GM12878 (cell line): ENCODE measurements around the gene TMC5. TPM values are rescaled to one million over a fixed set of nuclear protein-coding genes. Genes with fewer than 3 reads are reported as not detected.

Source experiments
- ATAC-seq: fragments of 200-7000 bp; cut with Tn5 transposase; 3 replicates; pipeline ENCODE4 v1.9.1; 2020; ENCODE audit warnings: mild to moderate bottlenecking, moderate library complexity
- BruUV-seq: library from RNA; stranded (reverse); fragments of 400-500 nt; replicated peaks from 2 replicates; lab custom pipeline; 2021; lab: Mats Ljungman, UMichigan
- CTCF ChIA-PET: fragments of 300-600 bp; sonication (Branson Sonifier 250); formaldehyde crosslinking; extraction: SDS; loops from one replicate; lab custom pipeline; 2021; ENCODE audit warnings: inconsistent platforms; lab: Yijun Ruan, JAX
- POLR2A ChIA-PET: fragments of 350-600 bp; formaldehyde crosslinking; extraction: SDS; loops from one replicate; lab custom pipeline; 2021; ENCODE audit warnings: inconsistent platforms; lab: Charles Lee
- RAD21 ChIA-PET: fragments of 300-600 bp; sonication (Branson Sonifier 250); formaldehyde crosslinking; loops from one replicate; lab custom pipeline; 2023; ENCODE audit warnings: antibody characterized with exemption; ENCODE audit not compliant: unreplicated experiment; lab: Charles Lee
- SMC1A ChIA-PET: fragments of 300-600 bp; sonication (Branson Sonifier 250); formaldehyde crosslinking; loops from one replicate; lab custom pipeline; 2023; ENCODE audit not compliant: unreplicated experiment, uncharacterized antibody; lab: Charles Lee
- DNase-seq: peaks from one replicate; pipeline ENCODE4 v3.0.0-alpha.2; 2011; ENCODE audit warnings: low read depth, low spot score
- FAIRE-seq: peaks from 3 replicates; lab custom pipeline; 2011; peaks lifted over from hg19 to GRCh38; lab: Jason Lieb, UNC
- H2AFZ ChIP-seq: 2 replicates; pipeline ENCODE4 v1.6.0; 2011; ENCODE audit warnings: low read depth, low read length, control low read depth; ENCODE audit not compliant: control insufficient read depth
- H3K27ac ChIP-seq: 2 replicates; pipeline ENCODE4 v1.5.1; 2011; ENCODE audit warnings: control low read depth; ENCODE audit not compliant: control insufficient read depth, insufficient read depth
- H3K27me3 ChIP-seq, 2 experiments: replicated peaks in 1 of 2; 2 replicates each; pipeline versions ENCODE4 v1.6.0 to v1.6.1; 2011; ENCODE audit warnings: low read length in 1 of 2; ENCODE audit not compliant: control insufficient read depth in 2 of 2, insufficient read depth in 2 of 2
- H3K36me3 ChIP-seq, 2 experiments: 2 replicates each; pipeline ENCODE4 v1.5.1; 2011; ENCODE audit warnings: low read length in 1 of 2; ENCODE audit not compliant: control insufficient read depth in 2 of 2, insufficient read depth in 2 of 2
- H3K4me1 ChIP-seq: 2 replicates; pipeline ENCODE4 v1.6.1; 2011; ENCODE audit warnings: mild to moderate bottlenecking, low read length, moderate library complexity, mixed read lengths; ENCODE audit not compliant: control insufficient read depth, insufficient read depth
- H3K4me2 ChIP-seq: 2 replicates; pipeline ENCODE4 v1.6.0; 2011; ENCODE audit warnings: control low read depth; ENCODE audit not compliant: control insufficient read depth, insufficient read depth
- H3K4me3 ChIP-seq: fragments of 200-600 bp; sonication (generic); 2 replicates; pipeline ENCODE4 v1.5.1; 2016
- H3K79me2 ChIP-seq: 2 replicates; pipeline ENCODE4 v1.6.0; 2011; ENCODE audit warnings: low read length; ENCODE audit not compliant: control insufficient read depth, insufficient read depth
- H3K9ac ChIP-seq: 2 replicates; pipeline ENCODE4 v1.8.0; 2011; ENCODE audit warnings: low read length, control low read depth, mixed read lengths; ENCODE audit not compliant: control insufficient read depth, insufficient read depth
- H3K9me3 ChIP-seq: replicated peaks from 3 replicates; pipeline ENCODE4 v1.5.1; 2011; ENCODE audit warnings: mild to moderate bottlenecking, low read length; ENCODE audit not compliant: control insufficient read depth, insufficient read depth
- H4K20me1 ChIP-seq: 2 replicates; pipeline ENCODE4 v1.6.0; 2011; ENCODE audit not compliant: control insufficient read depth, insufficient read depth
- HDGF ChIP-seq: fragments of 450-650 bp; IDR thresholded peaks from 2 replicates; pipeline ENCODE4 v1.6.1; 2016; ENCODE audit warnings: antibody characterized with exemption
- IRF4 ChIP-seq: IDR thresholded peaks from 2 replicates; pipeline ENCODE4 v1.6.1; 2011; ENCODE audit warnings: low read depth, low read length
- MEF2A ChIP-seq: IDR thresholded peaks from 2 replicates; pipeline ENCODE4 v1.6.1; 2011; ENCODE audit warnings: low read depth, mild to moderate bottlenecking, low read length, moderate library complexity; ENCODE audit not compliant: insufficient read depth
- WGBS: methylation state at CpG from one replicate; pipeline ENCODE4 v1.1.6; 2016; ENCODE audit warnings: low lambda C conversion rate; ENCODE audit not compliant: insufficient replicate concordance, insufficient coverage; ENCODE audit errors: missing lambda C conversion rate; 5-methylcytosine and 5-hydroxymethylcytosine counted together
- in situ Hi-C: fragments of 300-500 bp; cut with MboI; formaldehyde crosslinking; loops from 9 replicates; pipeline ENCODE4 v1.14.3; 2018; ENCODE audit warnings: mixed read lengths
- intact Hi-C: fragments of 100-400 bp; cut with micrococcal nuclease; formaldehyde crosslinking; loops from one replicate; pipeline ENCODE4 v1.14.2; 2022; ENCODE audit not compliant: unreplicated experiment
- polyA plus RNA-seq, 11 experiments: library from polyadenylated mRNA; depleted of rRNA in 4 of 11; unstranded in 6 of 11; stranded (reverse) in 5 of 11; fragments of >200 nt; fragmentation: Nextera tagmentation in 4 of 11; fragmentation: Illumina TruSeq in 1 of 11; extraction: Ambion mirVana in 4 of 11; extraction: Trizol in 1 of 11; gene quantifications; 1 replicate in 1 of 11; 2 replicates in 10 of 11; pipeline versions ENCODE4 v1.2.1 to v1.2.3, GENCODE V29; 2011 to 2016; ENCODE audit warnings: inconsistent platforms in 2 of 11, missing spikeins in 2 of 11, low read depth in 1 of 11
- total RNA-seq, 4 experiments: library from RNA; depleted of rRNA in 3 of 4; stranded (reverse); fragments of >200 nt in 3 of 4; fragmentation: Illumina TruSeq in 1 of 4; extraction: Trizol in 1 of 4; gene quantifications; 2 replicates each; pipeline versions ENCODE4 v1.2.1 to v1.2.3, GENCODE V29; 2013 to 2021
- TF ChIP-seq, protein P1 (sequence below): fragments of 450-650 bp; formaldehyde crosslinking; IDR thresholded peaks from 2 replicates; pipeline ENCODE4 v1.5.0; 2022; ENCODE audit warnings: mild to moderate bottlenecking, missing genetic modification characterization
- TF ChIP-seq, protein P2 (sequence below): fragments of 450-650 bp; conservative IDR thresholded peaks from 2 replicates; pipeline ENCODE4 v1.6.1; 2017; ENCODE audit warnings: mild to moderate bottlenecking, moderate library complexity
- TF ChIP-seq, protein P3 (sequence below): fragments of 450-650 bp; IDR thresholded peaks from 2 replicates; pipeline ENCODE4 v1.6.1; 2016; ENCODE audit warnings: mild to moderate bottlenecking
- TF ChIP-seq, protein P4 (sequence below): fragments of 450-650 bp; IDR thresholded peaks from 2 replicates; pipeline ENCODE4 v1.6.1; 2017; ENCODE audit warnings: mild to moderate bottlenecking, moderate library complexity

Gene TMC5
- total and polyA plus RNA-seq, 10 of the 15 experiments (the other 5 are each of a cell fraction or from before 2014, with no cell fraction given), result 0.01 to 0.10 (median 0.07) TPM; not detected in 5

DNA sequence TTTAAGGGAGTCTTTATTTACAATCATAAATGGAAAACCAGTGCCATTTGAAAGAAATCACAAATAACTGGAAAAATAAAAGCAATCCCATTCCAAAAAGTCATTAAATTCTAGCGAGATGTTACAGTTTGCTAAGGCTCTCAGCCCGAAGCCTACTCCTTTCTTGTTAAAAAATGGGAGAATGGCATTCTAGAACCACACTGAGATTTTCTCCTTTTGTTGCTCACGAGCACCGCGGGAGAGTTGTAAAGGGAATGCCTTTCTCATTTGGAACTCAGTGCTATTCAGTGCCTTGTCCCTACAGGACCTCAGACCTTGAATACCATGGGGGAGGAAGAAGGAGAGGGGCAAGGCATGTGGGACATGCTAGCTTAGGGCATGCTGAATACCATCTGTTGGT, 67.9 kb downstream of the TMC5 start:
- in situ Hi-C loops, result no loop called here
- H2AFZ ChIP-seq, result no peak overlapping the region
- intact Hi-C loops, result no loop called here
- no peak for TF ChIP-seq IRF4
- TF ChIP-seq HDGF, result no peak
- TF ChIP-seq, protein P1, sequence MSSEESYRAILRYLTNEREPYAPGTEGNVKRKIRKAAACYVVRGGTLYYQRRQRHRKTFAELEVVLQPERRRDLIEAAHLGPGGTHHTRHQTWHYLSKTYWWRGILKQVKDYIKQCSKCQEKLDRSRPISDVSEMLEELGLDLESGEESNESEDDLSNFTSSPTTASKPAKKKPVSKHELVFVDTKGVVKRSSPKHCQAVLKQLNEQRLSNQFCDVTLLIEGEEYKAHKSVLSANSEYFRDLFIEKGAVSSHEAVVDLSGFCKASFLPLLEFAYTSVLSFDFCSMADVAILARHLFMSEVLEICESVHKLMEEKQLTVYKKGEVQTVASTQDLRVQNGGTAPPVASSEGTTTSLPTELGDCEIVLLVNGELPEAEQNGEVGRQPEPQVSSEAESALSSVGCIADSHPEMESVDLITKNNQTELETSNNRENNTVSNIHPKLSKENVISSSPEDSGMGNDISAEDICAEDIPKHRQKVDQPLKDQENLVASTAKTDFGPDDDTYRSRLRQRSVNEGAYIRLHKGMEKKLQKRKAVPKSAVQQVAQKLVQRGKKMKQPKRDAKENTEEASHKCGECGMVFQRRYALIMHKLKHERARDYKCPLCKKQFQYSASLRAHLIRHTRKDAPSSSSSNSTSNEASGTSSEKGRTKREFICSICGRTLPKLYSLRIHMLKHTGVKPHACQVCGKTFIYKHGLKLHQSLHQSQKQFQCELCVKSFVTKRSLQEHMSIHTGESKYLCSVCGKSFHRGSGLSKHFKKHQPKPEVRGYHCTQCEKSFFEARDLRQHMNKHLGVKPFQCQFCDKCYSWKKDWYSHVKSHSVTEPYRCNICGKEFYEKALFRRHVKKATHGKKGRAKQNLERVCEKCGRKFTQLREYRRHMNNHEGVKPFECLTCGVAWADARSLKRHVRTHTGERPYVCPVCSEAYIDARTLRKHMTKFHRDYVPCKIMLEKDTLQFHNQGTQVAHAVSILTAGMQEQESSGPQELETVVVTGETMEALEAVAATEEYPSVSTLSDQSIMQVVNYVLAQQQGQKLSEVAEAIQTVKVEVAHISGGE, result no peak
- TF ChIP-seq MEF2A, result no peak
- TF ChIP-seq, protein P2, sequence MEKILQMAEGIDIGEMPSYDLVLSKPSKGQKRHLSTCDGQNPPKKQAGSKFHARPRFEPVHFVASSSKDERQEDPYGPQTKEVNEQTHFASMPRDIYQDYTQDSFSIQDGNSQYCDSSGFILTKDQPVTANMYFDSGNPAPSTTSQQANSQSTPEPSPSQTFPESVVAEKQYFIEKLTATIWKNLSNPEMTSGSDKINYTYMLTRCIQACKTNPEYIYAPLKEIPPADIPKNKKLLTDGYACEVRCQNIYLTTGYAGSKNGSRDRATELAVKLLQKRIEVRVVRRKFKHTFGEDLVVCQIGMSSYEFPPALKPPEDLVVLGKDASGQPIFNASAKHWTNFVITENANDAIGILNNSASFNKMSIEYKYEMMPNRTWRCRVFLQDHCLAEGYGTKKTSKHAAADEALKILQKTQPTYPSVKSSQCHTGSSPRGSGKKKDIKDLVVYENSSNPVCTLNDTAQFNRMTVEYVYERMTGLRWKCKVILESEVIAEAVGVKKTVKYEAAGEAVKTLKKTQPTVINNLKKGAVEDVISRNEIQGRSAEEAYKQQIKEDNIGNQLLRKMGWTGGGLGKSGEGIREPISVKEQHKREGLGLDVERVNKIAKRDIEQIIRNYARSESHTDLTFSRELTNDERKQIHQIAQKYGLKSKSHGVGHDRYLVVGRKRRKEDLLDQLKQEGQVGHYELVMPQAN, result no peak
- TF ChIP-seq, protein P3, sequence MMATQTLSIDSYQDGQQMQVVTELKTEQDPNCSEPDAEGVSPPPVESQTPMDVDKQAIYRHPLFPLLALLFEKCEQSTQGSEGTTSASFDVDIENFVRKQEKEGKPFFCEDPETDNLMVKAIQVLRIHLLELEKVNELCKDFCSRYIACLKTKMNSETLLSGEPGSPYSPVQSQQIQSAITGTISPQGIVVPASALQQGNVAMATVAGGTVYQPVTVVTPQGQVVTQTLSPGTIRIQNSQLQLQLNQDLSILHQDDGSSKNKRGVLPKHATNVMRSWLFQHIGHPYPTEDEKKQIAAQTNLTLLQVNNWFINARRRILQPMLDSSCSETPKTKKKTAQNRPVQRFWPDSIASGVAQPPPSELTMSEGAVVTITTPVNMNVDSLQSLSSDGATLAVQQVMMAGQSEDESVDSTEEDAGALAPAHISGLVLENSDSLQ, result no peak
- TF ChIP-seq, protein P4, sequence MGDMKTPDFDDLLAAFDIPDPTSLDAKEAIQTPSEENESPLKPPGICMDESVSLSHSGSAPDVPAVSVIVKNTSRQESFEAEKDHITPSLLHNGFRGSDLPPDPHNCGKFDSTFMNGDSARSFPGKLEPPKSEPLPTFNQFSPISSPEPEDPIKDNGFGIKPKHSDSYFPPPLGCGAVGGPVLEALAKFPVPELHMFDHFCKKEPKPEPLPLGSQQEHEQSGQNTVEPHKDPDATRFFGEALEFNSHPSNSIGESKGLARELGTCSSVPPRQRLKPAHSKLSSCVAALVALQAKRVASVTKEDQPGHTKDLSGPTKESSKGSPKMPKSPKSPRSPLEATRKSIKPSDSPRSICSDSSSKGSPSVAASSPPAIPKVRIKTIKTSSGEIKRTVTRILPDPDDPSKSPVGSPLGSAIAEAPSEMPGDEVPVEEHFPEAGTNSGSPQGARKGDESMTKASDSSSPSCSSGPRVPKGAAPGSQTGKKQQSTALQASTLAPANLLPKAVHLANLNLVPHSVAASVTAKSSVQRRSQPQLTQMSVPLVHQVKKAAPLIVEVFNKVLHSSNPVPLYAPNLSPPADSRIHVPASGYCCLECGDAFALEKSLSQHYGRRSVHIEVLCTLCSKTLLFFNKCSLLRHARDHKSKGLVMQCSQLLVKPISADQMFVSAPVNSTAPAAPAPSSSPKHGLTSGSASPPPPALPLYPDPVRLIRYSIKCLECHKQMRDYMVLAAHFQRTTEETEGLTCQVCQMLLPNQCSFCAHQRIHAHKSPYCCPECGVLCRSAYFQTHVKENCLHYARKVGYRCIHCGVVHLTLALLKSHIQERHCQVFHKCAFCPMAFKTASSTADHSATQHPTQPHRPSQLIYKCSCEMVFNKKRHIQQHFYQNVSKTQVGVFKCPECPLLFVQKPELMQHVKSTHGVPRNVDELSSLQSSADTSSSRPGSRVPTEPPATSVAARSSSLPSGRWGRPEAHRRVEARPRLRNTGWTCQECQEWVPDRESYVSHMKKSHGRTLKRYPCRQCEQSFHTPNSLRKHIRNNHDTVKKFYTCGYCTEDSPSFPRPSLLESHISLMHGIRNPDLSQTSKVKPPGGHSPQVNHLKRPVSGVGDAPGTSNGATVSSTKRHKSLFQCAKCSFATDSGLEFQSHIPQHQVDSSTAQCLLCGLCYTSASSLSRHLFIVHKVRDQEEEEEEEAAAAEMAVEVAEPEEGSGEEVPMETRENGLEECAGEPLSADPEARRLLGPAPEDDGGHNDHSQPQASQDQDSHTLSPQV, result no peak

More for the DNA sequence above, 67.9 kb downstream of the TMC5 start:
- SMC1A ChIA-PET, result no interaction called here
- POLR2A ChIA-PET, result no interaction called here
- BruUV-seq, result no TSS peak
- FAIRE-seq (no peak), DNase-seq (no peak), ATAC-seq (no peak)
- H3K36me3 ChIP-seq, result no peaks in the 10 kb centered on the region
- no peak overlapping the region for H3K27ac ChIP-seq
- no peak overlapping the region for H3K4me3 ChIP-seq
- H4K20me1 ChIP-seq, result no peaks in the 10 kb centered on the region
- RAD21 ChIA-PET, result no interaction called here
- no peaks in the 10 kb centered on the region for H3K4me1 ChIP-seq
- H3K79me2 ChIP-seq, result no peaks in the 10 kb centered on the region
- no peak overlapping the region for H3K4me2 ChIP-seq
- 50% methylated on average over 5 of the region's 5 CpGs for WGBS
- no peaks in the 10 kb centered on the region for H3K9me3 ChIP-seq
- H3K27me3 ChIP-seq, result no peaks in the 10 kb centered on the region
- CTCF ChIA-PET, result no interaction called here
- H3K9ac ChIP-seq, result no peak overlapping the region
